Dermis microvascular lymphatic vessel endothelial cell (primary cell): ENCODE measurements around the gene ACSF2. TPM values are rescaled to one million over a fixed set of nuclear protein-coding genes. Genes with fewer than 3 reads are reported as not detected.

Experiments used
- total RNA-seq: library from RNA; depleted of rRNA; stranded (reverse); fragments of >200 nt; gene quantifications from 2 replicates; pipeline ENCODE4 v1.2.1, GENCODE V29; 2014

The ACSF2 gene
- total RNA-seq, 1 donor from 2014 or later, result 5.8 TPM

Other genes starting within 250 kb of the ACSF2 start
- gene COL1A1, start 224.6 kb upstream of the ACSF2 start, total RNA-seq, result under 0.01 and 8.1 TPM in 2 replicates
- gene TMEM92, start 151.8 kb upstream of the ACSF2 start, total RNA-seq, result under 0.01 TPM in 1 of 2 replicates, not detected in the other
- 16.6 and 20.2 TPM in 2 replicates for gene XYLT2, start 80.1 kb upstream of the ACSF2 start, total RNA-seq
- gene MRPL27, start 53.0 kb upstream of the ACSF2 start, total RNA-seq, result 48.3 and 59.8 TPM in 2 replicates
- gene EME1, start 53.0 kb upstream of the ACSF2 start, total RNA-seq, result 1.3 and 2.6 TPM in 2 replicates
- 105 and 116 TPM in 2 replicates for gene LRRC59, start 28.7 kb upstream of the ACSF2 start, total RNA-seq
- not detected in 2 replicates for gene CHAD, start 42.7 kb downstream of the ACSF2 start, total RNA-seq
- gene RSAD1, start 52.6 kb downstream of the ACSF2 start, total RNA-seq, result 12.5 and 16.3 TPM in 2 replicates
- 0.13 and 0.26 TPM in 2 replicates for gene MYCBPAP, start 82.2 kb downstream of the ACSF2 start, total RNA-seq
- 0.13 TPM in 1 of 2 replicates, not detected in the other for gene EPN3, start 106.5 kb downstream of the ACSF2 start, total RNA-seq
- 37.2 and 42.2 TPM in 2 replicates for gene SPATA20, start 121.0 kb downstream of the ACSF2 start, total RNA-seq
- gene CACNA1G, start 134.5 kb downstream of the ACSF2 start, total RNA-seq, result not detected in 2 replicates
- gene ABCC3, start 208.7 kb downstream of the ACSF2 start, total RNA-seq, result 0.13 and 0.90 TPM in 2 replicates